Heart right ventricle (tissue), 16 donors: Measurements from ENCODE around the gene IQSEC1. TPM values are rescaled to one million over a fixed set of nuclear protein-coding genes. Genes with fewer than 3 reads are reported as not detected.
"Not testable (repeated sequence)": the region's sequence is repeated elsewhere in the genome, so short reads cannot be mapped to it uniquely, and the experiment has no call there.

Experiments
- ATAC-seq, 8 donors: fragments of 200-7000 bp; cut with Tn5 transposase; one replicate each; pipeline ENCODE4 v1.9.1; 2020; ENCODE audit warnings: mild to moderate bottlenecking in 8 of 8, moderate library complexity in 8 of 8, moderate number of reproducible peaks in 1 of 8
- DNase-seq, 2 donors: peaks; one replicate each; pipeline ENCODE4 v3.0.0-alpha.2; 2020
- H3K27ac ChIP-seq, 10 donors: fragments of 200-600 bp; sonication (generic) in 2 of 10; one replicate each; pipeline versions ENCODE4 v1.5.0 to v1.8.0; 2020 to 2022; ENCODE audit warnings: mild to moderate bottlenecking in 3 of 10
- H3K27me3 ChIP-seq, 7 donors: fragments of 200-600 bp; one replicate each; pipeline ENCODE4 v1.8.0; 2021 to 2022; ENCODE audit warnings: mild to moderate bottlenecking in 2 of 7
- H3K36me3 ChIP-seq, 9 donors: fragments of 200-600 bp; sonication (generic) in 1 of 9; one replicate each; pipeline versions ENCODE4 v1.5.0 to v1.8.0; 2020 to 2022; ENCODE audit warnings: mild to moderate bottlenecking in 2 of 9
- H3K4me1 ChIP-seq, 9 donors: fragments of 200-600 bp; sonication (generic) in 1 of 9; one replicate each; pipeline versions ENCODE4 v1.5.0 to v1.8.0; 2020 to 2022; ENCODE audit warnings: mild to moderate bottlenecking in 4 of 9
- H3K4me3 ChIP-seq, 10 donors: fragments of 200-600 bp; sonication (generic) in 2 of 10; one replicate each; pipeline versions ENCODE4 v1.5.0 to v1.8.0; 2020 to 2022; ENCODE audit warnings: mild to moderate bottlenecking in 7 of 10, moderate library complexity in 2 of 10
- H3K9me3 ChIP-seq, 11 donors: fragments of 200-600 bp in 10 of 11; sonication (generic) in 2 of 11; one replicate each; pipeline versions ENCODE4 v1.5.0 to v1.8.0; 2013 to 2022; ENCODE audit warnings: mild to moderate bottlenecking in 2 of 11, control low read depth in 1 of 11, moderate library complexity in 1 of 11
- WGBS, 2 donors: extraction: QIAGEN DNeasy Blood & Tissue Kit; methylation state at CpG; one replicate each; pipeline ENCODE4 v1.1.7; 2013; ENCODE audit warnings: inconsistent platforms in 1 of 2; 5-methylcytosine and 5-hydroxymethylcytosine counted together
- intact Hi-C, 10 donors: fragments of 100-400 bp; cut with DNase I; formaldehyde crosslinking; loops; one replicate each; pipeline versions ENCODE4 v1.11.1 to v1.14.2; 2022
- polyA plus RNA-seq, 2 donors: library from polyadenylated mRNA; stranded (reverse); fragments of 200-250 nt; gene quantifications; one replicate each; pipeline ENCODE4 v1.2.3, GENCODE V29; 2013
- total RNA-seq, 10 donors: library from RNA; stranded (reverse); fragmentation: NEBNext Ultra II Directional in 3 of 10; extraction: Animal tissue kit (Norgen Biotek cat#: 25700) in 3 of 10; gene quantifications; one replicate each; pipeline versions ENCODE4 v1.2.1 to v1.2.4, GENCODE V29; 2021 to 2023
- TF ChIP-seq, protein P1 (sequence below), 9 donors: fragments of 200-600 bp; sonication (generic) in 2 of 9; IDR thresholded peaks; one replicate each; pipeline versions ENCODE4 v1.5.0 to v1.8.0; 2021 to 2022; ENCODE audit warnings: antibody characterized with exemption in 9 of 9, mild to moderate bottlenecking in 5 of 9, moderate library complexity in 1 of 9
- donor health status: Arrhythmogenic right ventricular cardiomyopathy.
- donor health status: ischemic (EF 13 %, LVEDD 7.1; RV severe dilation, severe dysfunction).
- donor health status: healthy with polysubstance abuse.
- donor health status: DM: no; HTN: yes; CAD: no.
- donor health status: DM: no; HTN: no; CAD: no.
- donor health status: ischemic (EF 25% LVEDD 6.9; RV normal size, moderate dysfunction).
- donor health status: ischemic (EF 25% LVEDD 5.7; RV mildly dilated, moderate dysfunction).
- donor health status: healthy.
- donor health status: DM: yes; HTN: yes; CAD: no.
- donor health status: Ischemic cardiomyopathy.
- donor health status: ischemic (EF 35%, LVEDD 5.7; RV mildly dilated, moderate dysfunction).
- donor health status: nonischemic (EF 11% LVEDD 7.7; RV severe dilation, severe dysfunction).
- donor health status: DM: yes; HTN: yes; CAD: no.
- donor health status: PGD.
- donor health status: ischemic (EF 29% LVEDD 5.4; RV normal size, mild dysfunction).
- donor health status: nonischemic (EF 23%, LVEDD 6.1; RV moderate dilation, normal function).

The IQSEC1 gene
- total and polyA plus RNA-seq, 12 donors: 13.1 to 73.9 (median 60.4) TPM

DNA sequence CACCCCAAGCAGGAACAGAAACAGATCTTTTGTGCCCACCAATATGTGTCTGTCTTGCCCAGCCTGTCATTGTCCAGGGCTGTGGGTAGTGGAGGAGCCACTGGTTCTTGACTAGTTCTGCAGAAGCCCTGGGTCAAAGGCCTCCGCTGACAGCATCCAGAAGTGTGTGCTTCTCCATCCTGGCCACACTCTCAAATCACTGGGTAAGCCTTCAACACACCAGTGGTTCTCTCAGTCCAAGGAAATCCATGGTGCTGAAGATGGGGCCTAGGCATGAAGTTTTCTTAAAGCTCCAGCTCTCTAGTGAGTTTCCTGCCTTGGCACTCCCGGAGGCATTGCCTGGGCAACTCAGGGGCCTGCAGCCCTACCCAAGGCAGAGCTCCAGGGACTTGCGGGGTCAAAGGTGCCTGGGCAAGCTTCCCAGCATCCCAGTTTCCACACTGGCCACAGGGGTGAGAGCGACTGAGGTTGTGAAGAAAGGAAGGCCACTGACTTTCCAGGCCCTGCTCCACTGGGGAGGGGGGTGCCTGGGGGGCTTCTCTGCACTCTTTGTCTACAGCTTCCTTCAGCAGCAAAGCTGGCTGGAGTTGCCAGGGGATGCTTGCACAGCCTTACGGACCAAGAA is 193.9 kb downstream of the IQSEC1 start:
- Histone ChIP-seq H3K4me1 (peaks cover 0 to 17% (median 9%) of the 10 kb centered on the region in 9 donors), H3K4me3 (no peak overlapping the region), H3K36me3 (no peaks in the 10 kb centered on the region), H3K9me3 (no peaks in the 10 kb centered on the region), H3K27me3 (peaks cover 0 to 14% (median 9%) of the 10 kb centered on the region in 7 donors), H3K27ac (no peak overlapping the region)
- intact Hi-C loops: no loop called here
- no peak for ATAC-seq
- TF ChIP-seq, protein P1, sequence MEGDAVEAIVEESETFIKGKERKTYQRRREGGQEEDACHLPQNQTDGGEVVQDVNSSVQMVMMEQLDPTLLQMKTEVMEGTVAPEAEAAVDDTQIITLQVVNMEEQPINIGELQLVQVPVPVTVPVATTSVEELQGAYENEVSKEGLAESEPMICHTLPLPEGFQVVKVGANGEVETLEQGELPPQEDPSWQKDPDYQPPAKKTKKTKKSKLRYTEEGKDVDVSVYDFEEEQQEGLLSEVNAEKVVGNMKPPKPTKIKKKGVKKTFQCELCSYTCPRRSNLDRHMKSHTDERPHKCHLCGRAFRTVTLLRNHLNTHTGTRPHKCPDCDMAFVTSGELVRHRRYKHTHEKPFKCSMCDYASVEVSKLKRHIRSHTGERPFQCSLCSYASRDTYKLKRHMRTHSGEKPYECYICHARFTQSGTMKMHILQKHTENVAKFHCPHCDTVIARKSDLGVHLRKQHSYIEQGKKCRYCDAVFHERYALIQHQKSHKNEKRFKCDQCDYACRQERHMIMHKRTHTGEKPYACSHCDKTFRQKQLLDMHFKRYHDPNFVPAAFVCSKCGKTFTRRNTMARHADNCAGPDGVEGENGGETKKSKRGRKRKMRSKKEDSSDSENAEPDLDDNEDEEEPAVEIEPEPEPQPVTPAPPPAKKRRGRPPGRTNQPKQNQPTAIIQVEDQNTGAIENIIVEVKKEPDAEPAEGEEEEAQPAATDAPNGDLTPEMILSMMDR (IDR thresholded peaks at IDR 0.05): no peak
- WGBS, 2 donors: 90 to 92% methylated on average over 5 of the region's 5 CpGs
- no peak for DNase-seq

DNA sequence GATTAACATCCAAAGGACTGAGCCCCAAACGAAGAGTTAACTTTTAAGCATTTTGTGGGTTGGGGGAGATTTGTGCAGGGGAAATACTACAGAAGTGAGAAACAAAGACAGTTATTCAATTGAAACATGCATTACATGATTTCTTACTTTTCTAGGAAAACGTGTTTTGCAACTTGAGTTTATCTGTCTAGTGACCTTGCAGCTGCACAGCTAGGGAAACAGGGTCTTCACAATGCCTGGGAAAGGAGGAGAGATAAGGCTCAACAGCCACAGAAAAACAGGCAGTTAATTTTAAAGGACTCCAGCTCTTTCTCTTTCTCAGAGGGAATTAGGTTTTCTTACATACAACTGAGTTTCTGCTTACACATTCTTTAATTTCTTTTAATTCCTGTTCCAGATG is 194.5 kb downstream of the IQSEC1 start:
- H3K36me3 ChIP-seq, intact Hi-C loops, H3K4me3 ChIP-seq, ATAC-seq, H3K27ac ChIP-seq, H3K9me3 ChIP-seq, DNase-seq: not testable (repeated sequence)
- Histone ChIP-seq H3K27me3 (peaks cover 0 to 14% (median 9%) of the 10 kb centered on the region in 7 donors), H3K4me1 (peaks cover 0 to 13% (median 9%) of the 10 kb centered on the region in 9 donors)
- 59 to 73% methylated on average over 2 of the region's 2 CpGs for WGBS, 2 donors

DNA sequence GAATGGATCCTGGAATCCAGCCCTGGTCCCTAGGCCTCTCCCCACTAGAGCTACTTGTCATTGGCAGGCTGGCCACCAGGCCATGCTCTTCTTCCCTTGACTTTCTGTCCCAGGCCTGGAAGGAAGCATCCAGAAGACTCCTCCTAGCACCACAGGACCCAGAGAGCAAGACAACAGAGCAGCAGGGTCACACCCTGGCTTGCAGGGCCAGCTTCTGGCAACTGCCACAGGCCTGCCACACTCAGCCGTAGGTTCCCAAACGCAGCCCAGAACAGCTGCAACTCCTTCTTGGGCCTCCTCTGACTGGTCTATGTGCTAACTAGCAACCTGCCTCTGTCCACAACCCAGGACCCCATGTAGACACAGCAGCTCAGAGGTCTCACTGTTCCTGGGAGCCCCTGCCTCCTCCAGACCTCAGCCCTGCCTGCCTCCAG is 195.1 kb downstream of the IQSEC1 start:
- peaks cover 0 to 12% (median 9%) of the 10 kb centered on the region in 9 donors for H3K4me1 ChIP-seq
- TF ChIP-seq, protein P1 (IDR thresholded peaks at IDR 0.05): no peak
- H3K4me3 ChIP-seq: no peak overlapping the region
- no peak overlapping the region for H3K27ac ChIP-seq
- H3K36me3 ChIP-seq: no peaks in the 10 kb centered on the region
- ATAC-seq: no peak
- WGBS, 2 donors: 86 to 98% methylated on average over 2 of the region's 2 CpGs
- intact Hi-C loops: no loop called here
- no peak for DNase-seq
- peaks cover 0 to 14% (median 9%) of the 10 kb centered on the region in 7 donors for H3K27me3 ChIP-seq
- no peaks in the 10 kb centered on the region for H3K9me3 ChIP-seq

DNA sequence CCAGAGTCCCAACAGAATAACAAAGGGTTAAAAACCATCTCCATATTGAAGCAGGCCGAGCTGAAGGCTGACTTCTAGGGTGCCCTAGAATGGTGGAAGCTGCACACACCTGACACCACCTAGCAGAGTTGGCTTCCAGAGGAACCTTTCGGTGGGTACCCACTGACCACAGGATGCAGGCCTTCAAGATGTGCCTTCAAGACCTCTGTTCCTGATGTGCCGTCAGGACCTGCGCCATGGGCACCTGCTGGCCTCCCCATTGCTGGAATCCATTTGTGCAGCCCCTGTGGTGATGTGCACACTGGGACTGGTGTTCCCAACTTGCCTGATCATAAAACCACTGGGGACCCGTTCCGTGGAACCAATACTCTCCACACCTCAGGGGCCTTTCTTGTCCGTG is 196.2 kb downstream of the IQSEC1 start:
- Histone ChIP-seq H3K4me1 (peaks cover 0 to 12% (median 9%) of the 10 kb centered on the region in 9 donors), H3K4me3 (no peak overlapping the region), H3K27ac (no peak overlapping the region), H3K27me3 (peaks cover 0 to 14% (median 9%) of the 10 kb centered on the region in 7 donors), H3K9me3 (no peaks in the 10 kb centered on the region), H3K36me3 (no peaks in the 10 kb centered on the region)
- intact Hi-C loops: no loop called here
- no peak for ATAC-seq
- TF ChIP-seq, protein P1 (IDR thresholded peaks at IDR 0.05): no peak
- 94 to 98% methylated on average over 7 of the region's 7 CpGs for WGBS, 2 donors
- DNase-seq: no peak
